Gastrocnemius medialis (tissue), 4 donors: ENCODE measurements around the gene CLVS2. TPM values are rescaled to one million over a fixed set of nuclear protein-coding genes. Genes with fewer than 3 reads are reported as not detected.

Experiments used
- ATAC-seq, 2 donors: fragments of 150-250 bp; one replicate each; pipeline ENCODE4 v1.9.1; 2016
- DNase-seq, 2 donors: peaks; one replicate each; pipeline ENCODE4 v3.0.0-alpha.2; 2019
- H3K27ac ChIP-seq, 4 donors: fragments of 200-600 bp; sonication (generic); 1 replicate in 1 of 4; 2 replicates in 3 of 4; pipeline ENCODE4 v1.5.1; 2016 to 2018; ENCODE audit warnings: mild to moderate bottlenecking in 2 of 4, moderate library complexity in 1 of 4
- H3K27me3 ChIP-seq, 3 donors: fragments of 200-600 bp; sonication (generic) in 2 of 3; 1 replicate in 1 of 3; 2 replicates in 2 of 3; pipeline versions ENCODE4 v1.5.1 to v1.6.0; 2016 to 2019; ENCODE audit warnings: mild to moderate bottlenecking in 1 of 3, moderate library complexity in 1 of 3
- H3K36me3 ChIP-seq, 2 donors: fragments of 200-600 bp; sonication (generic) in 1 of 2; one replicate each; pipeline ENCODE4 v1.5.1; 2017 to 2018
- H3K4me1 ChIP-seq, 2 donors: fragments of 200-600 bp; sonication (generic) in 1 of 2; one replicate each; pipeline ENCODE4 v1.5.1; 2016 to 2017; ENCODE audit warnings: mild to moderate bottlenecking in 2 of 2
- H3K4me3 ChIP-seq, 4 donors: fragments of 200-600 bp; sonication (generic) in 3 of 4; 1 replicate in 1 of 4; 2 replicates in 3 of 4; pipeline ENCODE4 v1.5.1; 2016 to 2019; ENCODE audit warnings: mild to moderate bottlenecking in 2 of 4
- H3K9me3 ChIP-seq, 3 donors: fragments of 200-600 bp; sonication (generic) in 2 of 3; 1 replicate in 1 of 3; 2 replicates in 2 of 3; pipeline ENCODE4 v1.5.1; 2016 to 2019
- CTCF ChIP-seq, 5 experiments: fragments of 450-650 bp in 3 of 5; fragments of 200-600 bp in 2 of 5; sonication (generic) in 2 of 5; IDR thresholded peaks in 4 of 5; conservative IDR thresholded peaks in 1 of 5; 1 replicate in 4 of 5; 2 replicates in 1 of 5; pipeline ENCODE4 v1.5.1; 2016 to 2019; ENCODE audit warnings: antibody characterized with exemption in 5 of 5, mild to moderate bottlenecking in 3 of 5, moderate library complexity in 3 of 5
- POLR2A ChIP-seq, 2 donors: fragments of 450-650 bp; IDR thresholded peaks; one replicate each; pipeline ENCODE4 v1.6.1; 2017; ENCODE audit warnings: antibody characterized with exemption in 2 of 2, mild to moderate bottlenecking in 2 of 2, moderate library complexity in 2 of 2
- in situ Hi-C, 4 donors: fragments of 200-750 bp; cut with MboI; loops; one replicate each; pipeline versions ENCODE4 v1.15.0 to v1.8.0; 2017; ENCODE audit warnings: low sequenced_read_pairs in 4 of 4
- intact Hi-C: fragments of 100-400 bp; cut with DNase I; formaldehyde crosslinking; loops from one replicate; pipeline ENCODE4 v1.15.1; 2023; ENCODE audit warnings: low total_unique reads
- total RNA-seq, 4 donors: library from RNA; depleted of rRNA; stranded (reverse); fragments of >200 nt; gene quantifications; one replicate each; pipeline versions ENCODE4 v1.1.0 to v1.2.3, GENCODE V29; 2016

Gene CLVS2
- total RNA-seq, 4 donors from 2014 or later, result 0.20 to 0.88 (median 0.61) TPM

- Histone ChIP-seq H3K4me1 (peaks cover 0 to 9% of the 10 kb centered on the region in 2 donors), H3K27me3 (peaks cover 27 to 31% (median 29%) of the 10 kb centered on the region in 3 donors), H3K4me3 (no peak overlapping the region), H3K36me3 (no peaks in the 10 kb centered on the region), H3K9me3 (no peaks in the 10 kb centered on the region), H3K27ac (no peak overlapping the region)
- ATAC-seq (no peak), DNase-seq (no peak)
- in situ Hi-C loops (no loop called here), intact Hi-C loops (no loop called here)
- TF ChIP-seq POLR2A (IDR thresholded peaks at IDR 0.05) (no peak), CTCF (IDR thresholded peaks at IDR 0.05 in 4 of 5, conservative IDR thresholded peaks at IDR 0.05 in 1 of 5) (no peak)
These were observed 4.3 kb downstream of the CLVS2 start for GRCh38 chr6:123000244-123000770.

GRCh38 chr6:123001540-123001939 is 5.5 kb downstream of the CLVS2 start:
- DNase-seq (no peak), ATAC-seq (no peak)
- Histone ChIP-seq H3K4me1 (peaks cover 0 to 1% of the 10 kb centered on the region in 2 donors), H3K9me3 (no peaks in the 10 kb centered on the region), H3K4me3 (no peak overlapping the region), H3K36me3 (no peaks in the 10 kb centered on the region), H3K27ac (no peak overlapping the region), H3K27me3 (peaks cover 15 to 19% (median 16%) of the 10 kb centered on the region in 3 donors)
- TF ChIP-seq CTCF (IDR thresholded peaks at IDR 0.05 in 4 of 5, conservative IDR thresholded peaks at IDR 0.05 in 1 of 5), result no peak
- no peak for TF ChIP-seq POLR2A (IDR thresholded peaks at IDR 0.05)
- in situ Hi-C loops, result no loop called here
- intact Hi-C loops, result no loop called here

- ATAC-seq, result no peak
- no peak overlapping the region for H3K27ac ChIP-seq
- DNase-seq, result no peak
- H3K36me3 ChIP-seq, result no peaks in the 10 kb centered on the region
- H3K4me1 ChIP-seq, result no peaks in the 10 kb centered on the region
- TF ChIP-seq CTCF (IDR thresholded peaks at IDR 0.05 in 4 of 5, conservative IDR thresholded peaks at IDR 0.05 in 1 of 5), result no peak
- TF ChIP-seq POLR2A (IDR thresholded peaks at IDR 0.05), result no peak
- no peaks in the 10 kb centered on the region for H3K27me3 ChIP-seq
- no peaks in the 10 kb centered on the region for H3K9me3 ChIP-seq
- intact Hi-C loops (no loop called here), in situ Hi-C loops (no loop called here)
- H3K4me3 ChIP-seq, result no peak overlapping the region
These were observed 11.8 kb downstream of the CLVS2 start for GRCh38 chr6:123007885-123008284.

GRCh38 chr6:123009059-123009458 is 13.0 kb downstream of the CLVS2 start:
- H3K36me3 ChIP-seq, result no peaks in the 10 kb centered on the region
- intact Hi-C loops, result no loop called here
- TF ChIP-seq CTCF (IDR thresholded peaks at IDR 0.05 in 4 of 5, conservative IDR thresholded peaks at IDR 0.05 in 1 of 5), result no peak
- TF ChIP-seq POLR2A (IDR thresholded peaks at IDR 0.05), result no peak
- H3K4me3 ChIP-seq, result no peak overlapping the region
- no peaks in the 10 kb centered on the region for H3K9me3 ChIP-seq
- DNase-seq, result no peak
- ATAC-seq, result no peak
- H3K27ac ChIP-seq, result no peak overlapping the region
- no peaks in the 10 kb centered on the region for H3K4me1 ChIP-seq
- in situ Hi-C loops, result no loop called here
- no peaks in the 10 kb centered on the region for H3K27me3 ChIP-seq

GRCh38 chr6:123014835-123015234 is 18.8 kb downstream of the CLVS2 start:
- TF ChIP-seq CTCF (IDR thresholded peaks at IDR 0.05 in 4 of 5, conservative IDR thresholded peaks at IDR 0.05 in 1 of 5) (no peak), POLR2A (IDR thresholded peaks at IDR 0.05) (no peak)
- Histone ChIP-seq H3K27ac (no peak overlapping the region), H3K4me3 (no peak overlapping the region), H3K27me3 (no peaks in the 10 kb centered on the region), H3K9me3 (no peaks in the 10 kb centered on the region), H3K36me3 (no peaks in the 10 kb centered on the region), H3K4me1 (no peaks in the 10 kb centered on the region)
- intact Hi-C loops (no loop called here), in situ Hi-C loops (no loop called here)
- no peak for ATAC-seq
- DNase-seq, result no peak
